ENCODE measurements around the gene AMOT. TPM values are rescaled to one million over a fixed set of nuclear protein-coding genes. Genes with fewer than 3 reads are reported as not detected.

AMOT gene
- total RNA-seq, 3 donors from 2014 or later (not counting 1 experiment from before 2014, with no cell fraction given), result 7.1 to 15.8 (median 9.3) TPM

DNA sequence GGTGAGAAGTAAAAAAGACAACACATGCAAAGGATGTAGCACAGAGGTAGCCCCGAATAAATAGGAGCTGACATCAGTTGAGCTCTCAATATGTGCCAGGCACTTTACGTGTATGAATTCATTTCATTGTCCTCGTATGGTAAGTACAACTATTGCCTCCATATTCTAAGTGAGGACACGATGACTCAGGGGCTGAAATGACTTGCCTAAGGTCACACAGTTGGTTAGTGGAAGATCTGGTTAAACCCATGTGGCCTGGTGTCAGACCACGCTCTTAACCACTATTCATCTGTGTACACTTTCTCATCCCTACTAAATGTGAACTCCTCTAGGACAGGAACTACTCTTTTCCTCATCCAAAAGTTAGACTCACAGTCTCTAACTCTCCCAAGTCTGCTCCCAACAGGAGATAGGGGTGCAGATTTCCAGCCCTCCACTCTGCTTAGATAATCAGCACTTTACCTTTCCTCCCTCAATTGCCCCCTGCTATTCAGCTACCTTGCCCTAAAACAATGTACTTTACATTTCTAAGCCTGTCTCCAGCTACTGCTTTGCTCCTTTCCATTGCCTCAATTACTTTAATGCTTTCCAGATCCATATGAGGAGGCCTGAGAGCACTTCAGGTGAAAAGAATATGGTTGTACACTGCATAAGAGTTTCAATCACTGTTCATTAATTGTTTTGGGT is 102.1 kb downstream of the AMOT start:
- Mint-ChIP-seq H3K27ac (no peak overlapping the region), H3K36me3 (no peaks in the 10 kb centered on the region), H3K9me3 (no peaks in the 10 kb centered on the region), H3K27me3 (ENCODE audit: low read depth in 2 of 2) (peaks cover 7 to 21% of the 10 kb centered on the region in 2 donors), H3K4me1 (peaks cover 0 to 7% of the 10 kb centered on the region in 2 donors), H3K4me3 (no peak overlapping the region)
- Histone ChIP-seq H3K4me1 (ENCODE audit: control insufficient read depth, insufficient read depth, low read length) (no peaks in the 10 kb centered on the region), H3K27ac (ENCODE audit: low read length) (no peak overlapping the region), H3K27me3 (ENCODE audit: control insufficient read depth, insufficient read depth, low read length) (no peaks in the 10 kb centered on the region), H3K36me3 (ENCODE audit: control insufficient read depth, insufficient read depth, low read length) (no peaks in the 10 kb centered on the region), H3K4me3 (ENCODE audit: low read length) (no peak overlapping the region), H3K9me3 (ENCODE audit: control insufficient read depth, insufficient read depth, low read length) (no peaks in the 10 kb centered on the region)
- 43% methylated on average over 2 of the region's 5 CpGs for WGBS (ENCODE audit: insufficient coverage)
- DNase-seq (no peak), ATAC-seq (no peak)
- TF ChIP-seq, protein P1, sequence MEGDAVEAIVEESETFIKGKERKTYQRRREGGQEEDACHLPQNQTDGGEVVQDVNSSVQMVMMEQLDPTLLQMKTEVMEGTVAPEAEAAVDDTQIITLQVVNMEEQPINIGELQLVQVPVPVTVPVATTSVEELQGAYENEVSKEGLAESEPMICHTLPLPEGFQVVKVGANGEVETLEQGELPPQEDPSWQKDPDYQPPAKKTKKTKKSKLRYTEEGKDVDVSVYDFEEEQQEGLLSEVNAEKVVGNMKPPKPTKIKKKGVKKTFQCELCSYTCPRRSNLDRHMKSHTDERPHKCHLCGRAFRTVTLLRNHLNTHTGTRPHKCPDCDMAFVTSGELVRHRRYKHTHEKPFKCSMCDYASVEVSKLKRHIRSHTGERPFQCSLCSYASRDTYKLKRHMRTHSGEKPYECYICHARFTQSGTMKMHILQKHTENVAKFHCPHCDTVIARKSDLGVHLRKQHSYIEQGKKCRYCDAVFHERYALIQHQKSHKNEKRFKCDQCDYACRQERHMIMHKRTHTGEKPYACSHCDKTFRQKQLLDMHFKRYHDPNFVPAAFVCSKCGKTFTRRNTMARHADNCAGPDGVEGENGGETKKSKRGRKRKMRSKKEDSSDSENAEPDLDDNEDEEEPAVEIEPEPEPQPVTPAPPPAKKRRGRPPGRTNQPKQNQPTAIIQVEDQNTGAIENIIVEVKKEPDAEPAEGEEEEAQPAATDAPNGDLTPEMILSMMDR (IDR thresholded peaks at IDR 0.05), result no peak
- intact Hi-C loops (cut with micrococcal nuclease), result no loop called here

DNA sequence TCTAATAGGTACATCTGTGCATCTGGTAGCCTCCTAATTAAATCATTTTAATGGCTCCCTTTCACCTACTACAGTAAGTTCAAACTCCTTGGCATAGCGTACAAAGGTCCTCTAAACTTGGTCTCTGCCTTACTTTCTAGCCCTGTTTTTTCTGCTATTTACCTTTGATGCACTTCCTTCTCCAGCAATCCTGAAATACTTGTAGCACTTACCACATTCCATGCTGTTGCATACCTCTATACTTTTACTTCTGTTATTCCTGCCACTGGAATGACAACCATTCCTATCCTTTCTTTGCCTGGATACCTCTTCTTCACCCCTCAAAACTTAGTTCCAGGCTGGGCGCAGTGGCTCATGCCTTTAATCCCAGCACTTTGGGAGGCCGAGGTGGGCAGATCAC is 104.3 kb downstream of the AMOT start:
- Mint-ChIP-seq H3K4me3 (no peak overlapping the region), H3K9me3 (no peaks in the 10 kb centered on the region), H3K4me1 (peaks cover 0 to 7% of the 10 kb centered on the region in 2 donors), H3K36me3 (no peaks in the 10 kb centered on the region), H3K27ac (no peak overlapping the region), H3K27me3 (ENCODE audit: low read depth in 2 of 2) (peaks cover 7 to 19% of the 10 kb centered on the region in 2 donors)
- intact Hi-C loops (cut with micrococcal nuclease), result no loop called here
- Histone ChIP-seq H3K36me3 (ENCODE audit: control insufficient read depth, insufficient read depth, low read length) (no peaks in the 10 kb centered on the region), H3K27me3 (ENCODE audit: control insufficient read depth, insufficient read depth, low read length) (no peaks in the 10 kb centered on the region), H3K27ac (ENCODE audit: low read length) (no peak overlapping the region), H3K9me3 (ENCODE audit: control insufficient read depth, insufficient read depth, low read length) (no peaks in the 10 kb centered on the region), H3K4me3 (ENCODE audit: low read length) (no peak overlapping the region), H3K4me1 (ENCODE audit: control insufficient read depth, insufficient read depth, low read length) (no peaks in the 10 kb centered on the region)
- TF ChIP-seq, protein P1 (IDR thresholded peaks at IDR 0.05), result no peak
- no peak for DNase-seq
- ATAC-seq, result no peak
- 73% methylated on average over 1 of the region's 3 CpGs for WGBS (ENCODE audit: insufficient coverage)

DNA sequence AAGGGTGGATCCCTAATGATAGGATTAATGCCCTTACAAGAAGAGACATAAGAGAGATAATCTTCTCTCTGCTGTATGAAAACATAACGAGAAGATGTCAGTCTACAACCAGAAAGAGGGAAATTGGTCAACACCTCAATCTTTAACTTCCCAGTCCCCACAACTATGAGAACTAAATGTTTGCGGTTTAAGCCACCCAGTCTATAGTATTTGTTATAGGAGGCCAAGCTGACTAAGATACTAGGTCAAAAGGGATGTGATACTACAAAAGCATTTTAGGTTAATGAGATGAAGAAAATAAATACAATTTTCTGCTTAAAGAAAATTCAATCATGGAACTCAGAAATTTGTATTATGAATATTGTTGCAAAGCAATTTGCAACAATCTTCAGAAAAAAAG is 105.5 kb downstream of the AMOT start:
- Histone ChIP-seq H3K27me3 (ENCODE audit: control insufficient read depth, insufficient read depth, low read length) (no peaks in the 10 kb centered on the region), H3K27ac (ENCODE audit: low read length) (no peak overlapping the region), H3K4me3 (ENCODE audit: low read length) (no peak overlapping the region), H3K36me3 (ENCODE audit: control insufficient read depth, insufficient read depth, low read length) (no peaks in the 10 kb centered on the region), H3K9me3 (ENCODE audit: control insufficient read depth, insufficient read depth, low read length) (no peaks in the 10 kb centered on the region), H3K4me1 (ENCODE audit: control insufficient read depth, insufficient read depth, low read length) (no peaks in the 10 kb centered on the region)
- Mint-ChIP-seq H3K4me3 (no peak overlapping the region), H3K27me3 (ENCODE audit: low read depth in 2 of 2) (peaks cover 12 to 19% of the 10 kb centered on the region in 2 donors), H3K4me1 (peaks cover 0 to 7% of the 10 kb centered on the region in 2 donors), H3K27ac (no peak overlapping the region), H3K36me3 (no peaks in the 10 kb centered on the region), H3K9me3 (no peaks in the 10 kb centered on the region)
- intact Hi-C loops (cut with micrococcal nuclease), result no loop called here
- no peak for DNase-seq
- TF ChIP-seq, protein P1 (IDR thresholded peaks at IDR 0.05), result no peak
- WGBS (ENCODE audit: insufficient coverage), result no CpG with 5 or more reads among the region's 2 CpGs
- ATAC-seq, result no peak

DNA sequence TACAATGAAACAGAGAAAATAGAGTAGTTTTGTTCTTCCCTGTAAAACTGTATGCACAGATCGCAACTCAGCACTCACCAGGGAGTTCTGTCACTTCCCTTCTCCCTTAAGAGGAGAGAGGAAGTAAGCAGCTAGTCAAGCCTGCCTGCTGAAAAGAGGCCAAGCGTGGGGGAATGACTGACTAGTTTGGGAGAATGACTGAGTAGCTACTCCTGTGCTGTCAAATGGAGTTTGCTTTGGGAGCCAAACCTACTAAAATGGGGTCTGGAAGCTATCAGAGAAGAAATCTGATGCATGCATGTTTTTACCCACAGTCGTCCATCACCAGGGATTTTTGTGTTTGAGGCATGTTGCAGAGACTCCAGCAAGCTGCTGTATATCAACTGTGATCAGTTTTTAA is 106.3 kb downstream of the AMOT start:
- H3K4me1 ChIP-seq (ENCODE audit: control insufficient read depth, insufficient read depth, low read length), result no peaks in the 10 kb centered on the region
- Mint-ChIP-seq H3K27me3 (ENCODE audit: low read depth in 2 of 2) (peaks cover 12 to 16% of the 10 kb centered on the region in 2 donors), H3K9me3 (no peaks in the 10 kb centered on the region), H3K36me3 (no peaks in the 10 kb centered on the region), H3K4me3 (no peak overlapping the region), H3K4me1 (peaks cover 0 to 7% of the 10 kb centered on the region in 2 donors), H3K27ac (no peak overlapping the region)
- TF ChIP-seq, protein P1 (IDR thresholded peaks at IDR 0.05), result no peak
- 19% methylated on average over 2 of the region's 3 CpGs for WGBS (ENCODE audit: insufficient coverage)
- H3K27me3 ChIP-seq (ENCODE audit: control insufficient read depth, insufficient read depth, low read length), result no peaks in the 10 kb centered on the region
- intact Hi-C loops (cut with micrococcal nuclease), result no loop called here
- H3K36me3 ChIP-seq (ENCODE audit: control insufficient read depth, insufficient read depth, low read length), result no peaks in the 10 kb centered on the region
- no peak overlapping the region for H3K4me3 ChIP-seq (ENCODE audit: low read length)
- no peaks in the 10 kb centered on the region for H3K9me3 ChIP-seq (ENCODE audit: control insufficient read depth, insufficient read depth, low read length)
- DNase-seq (peak in 1 of 2 donors; percentile 1), ATAC-seq (no peak)
- H3K27ac ChIP-seq (ENCODE audit: low read length), result no peak overlapping the region
